Type B pancreatic cell (in vitro differentiated cells): ENCODE results near the gene FNIP1. TPM values are rescaled to one million over a fixed set of nuclear protein-coding genes. Genes with fewer than 3 reads are reported as not detected.
"Not testable (repeated sequence)": the region's sequence is repeated elsewhere in the genome, so short reads cannot be mapped to it uniquely, and the experiment has no call there.

Experiments
- DNase-seq: peaks from one replicate; pipeline ENCODE4 v3.0.0; 2021; ENCODE audit warnings: mixed read lengths; ENCODE audit not compliant: unreplicated experiment; ENCODE audit errors: extremely low spot score
- H3K27ac Mint-ChIP-seq: 2 replicates; pipeline ENCODE4 v1.8.0; 2021; ENCODE audit warnings: mild to moderate bottlenecking, mixed read lengths
- H3K27me3 Mint-ChIP-seq: 2 replicates; pipeline ENCODE4 v1.8.0; 2021; ENCODE audit warnings: mixed read lengths
- H3K36me3 Mint-ChIP-seq: 2 replicates; pipeline ENCODE4 v1.8.0; 2021; ENCODE audit warnings: mixed read lengths
- H3K4me1 Mint-ChIP-seq: one replicate; pipeline ENCODE4 v1.8.0; 2021; ENCODE audit warnings: mixed read lengths; ENCODE audit not compliant: unreplicated experiment
- H3K4me3 Mint-ChIP-seq: 2 replicates; pipeline ENCODE4 v1.8.0; 2021; ENCODE audit warnings: mild to moderate bottlenecking, mixed read lengths
- H3K9me3 Mint-ChIP-seq: 2 replicates; pipeline ENCODE4 v1.8.0; 2021; ENCODE audit warnings: mixed read lengths
- total RNA-seq: library from RNA; stranded (reverse); gene quantifications from 2 replicates; pipeline ENCODE4 v1.2.1, GENCODE V29; 2021; ENCODE audit warnings: low replicate concordance
- TF ChIP-seq, protein P1 (sequence below): fragments of 200-600 bp; sonication (generic); conservative IDR thresholded peaks from 2 replicates; pipeline ENCODE4 v1.5.0; 2021; ENCODE audit warnings: antibody characterized with exemption, mild to moderate bottlenecking

The FNIP1 gene
- total RNA-seq, 1 donor from 2014 or later = 32.4 TPM

DNA sequence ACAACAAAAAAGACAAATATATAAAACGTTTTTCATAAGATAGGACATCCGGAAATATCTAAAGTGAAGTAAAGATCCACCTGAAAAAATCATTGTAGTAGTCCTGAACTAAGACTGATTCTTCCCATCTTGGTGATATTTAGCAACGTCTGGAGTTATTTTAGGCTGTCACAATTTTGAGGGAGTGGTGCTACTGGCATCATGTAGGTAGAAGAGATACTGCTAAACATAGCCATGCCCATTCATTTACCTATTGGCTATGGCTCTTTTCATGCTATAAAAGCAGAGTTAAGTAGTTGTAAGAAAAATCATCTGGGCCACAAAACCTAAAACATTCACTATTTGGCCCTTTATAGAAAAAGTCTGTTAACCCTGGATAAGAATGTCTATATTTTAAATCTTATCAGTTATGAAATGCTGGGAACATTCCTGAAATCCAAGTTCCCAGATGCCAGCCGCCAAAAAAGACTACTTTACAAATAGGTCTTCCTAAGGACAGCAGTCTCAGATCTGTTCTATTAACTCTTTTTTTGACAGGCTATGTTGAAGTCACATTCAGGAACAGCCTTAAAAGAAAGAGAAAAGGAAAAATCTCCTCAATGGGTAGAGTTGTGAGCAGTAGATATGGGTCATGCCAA, 188.8 kb downstream of the FNIP1 start:
- Mint-ChIP-seq H3K4me1 (no peaks in the 10 kb centered on the region), H3K27ac (no peak overlapping the region)

DNA sequence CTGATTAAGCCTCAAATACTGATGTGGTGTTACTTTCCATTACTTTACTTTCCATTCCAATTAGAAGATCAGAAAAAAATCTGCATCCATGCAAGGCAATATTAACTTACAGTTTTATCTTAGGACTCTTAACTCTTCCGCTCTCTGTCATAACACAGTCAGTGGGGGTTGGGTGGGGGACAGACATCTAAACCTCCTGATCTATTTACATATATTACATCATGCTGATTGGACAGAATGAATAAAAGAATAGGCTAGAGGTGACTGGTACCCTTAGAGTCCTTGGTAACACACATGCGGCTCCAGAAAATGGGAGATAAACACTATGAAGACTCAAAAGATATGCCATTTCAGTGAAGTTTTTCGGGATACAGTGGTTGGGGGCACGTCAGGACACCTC, 189.4 kb downstream of the FNIP1 start:
- Mint-ChIP-seq H3K36me3 (peaks cover 3% of the 10 kb centered on the region), H3K9me3 (no peaks in the 10 kb centered on the region), H3K4me3 (no peak overlapping the region), H3K4me1 (no peaks in the 10 kb centered on the region), H3K27me3 (no peaks in the 10 kb centered on the region), H3K27ac (no peak overlapping the region)
- DNase-seq = no peak
- TF ChIP-seq, protein P1, sequence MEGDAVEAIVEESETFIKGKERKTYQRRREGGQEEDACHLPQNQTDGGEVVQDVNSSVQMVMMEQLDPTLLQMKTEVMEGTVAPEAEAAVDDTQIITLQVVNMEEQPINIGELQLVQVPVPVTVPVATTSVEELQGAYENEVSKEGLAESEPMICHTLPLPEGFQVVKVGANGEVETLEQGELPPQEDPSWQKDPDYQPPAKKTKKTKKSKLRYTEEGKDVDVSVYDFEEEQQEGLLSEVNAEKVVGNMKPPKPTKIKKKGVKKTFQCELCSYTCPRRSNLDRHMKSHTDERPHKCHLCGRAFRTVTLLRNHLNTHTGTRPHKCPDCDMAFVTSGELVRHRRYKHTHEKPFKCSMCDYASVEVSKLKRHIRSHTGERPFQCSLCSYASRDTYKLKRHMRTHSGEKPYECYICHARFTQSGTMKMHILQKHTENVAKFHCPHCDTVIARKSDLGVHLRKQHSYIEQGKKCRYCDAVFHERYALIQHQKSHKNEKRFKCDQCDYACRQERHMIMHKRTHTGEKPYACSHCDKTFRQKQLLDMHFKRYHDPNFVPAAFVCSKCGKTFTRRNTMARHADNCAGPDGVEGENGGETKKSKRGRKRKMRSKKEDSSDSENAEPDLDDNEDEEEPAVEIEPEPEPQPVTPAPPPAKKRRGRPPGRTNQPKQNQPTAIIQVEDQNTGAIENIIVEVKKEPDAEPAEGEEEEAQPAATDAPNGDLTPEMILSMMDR = no peak

More for the DNA sequence above, 188.8 kb downstream of the FNIP1 start:
- no peak for DNase-seq
- H3K36me3 Mint-ChIP-seq = peaks cover 3% of the 10 kb centered on the region
- no peak overlapping the region for H3K4me3 Mint-ChIP-seq
- TF ChIP-seq, protein P1 = no peak
- H3K9me3 Mint-ChIP-seq = no peaks in the 10 kb centered on the region
- H3K27me3 Mint-ChIP-seq = no peaks in the 10 kb centered on the region

DNA sequence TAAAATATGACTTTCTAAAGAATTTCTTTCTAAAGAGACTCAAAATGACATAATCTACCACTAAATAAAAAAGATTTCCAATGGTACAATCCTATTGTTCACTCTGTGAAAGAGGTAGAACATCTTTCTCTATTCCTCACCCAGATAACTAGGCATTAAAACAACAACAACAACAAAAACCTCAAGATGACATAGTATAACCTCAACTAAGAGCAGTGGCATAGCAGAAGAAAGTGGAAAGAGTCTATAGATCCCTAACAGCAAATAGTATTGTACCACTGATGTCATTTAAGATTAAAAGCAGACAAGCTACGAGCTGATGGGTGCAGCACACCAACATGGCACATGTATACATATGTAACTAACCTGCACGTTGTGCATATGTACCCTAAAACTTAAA, 191.7 kb downstream of the FNIP1 start:
- Mint-ChIP-seq H3K36me3 (peaks cover 10% of the 10 kb centered on the region), H3K4me1 (no peaks in the 10 kb centered on the region), H3K4me3 (no peak overlapping the region), H3K27me3 (no peaks in the 10 kb centered on the region), H3K27ac (no peak overlapping the region), H3K9me3 (no peaks in the 10 kb centered on the region)
- TF ChIP-seq, protein P1 = no peak
- DNase-seq = no peak

DNA sequence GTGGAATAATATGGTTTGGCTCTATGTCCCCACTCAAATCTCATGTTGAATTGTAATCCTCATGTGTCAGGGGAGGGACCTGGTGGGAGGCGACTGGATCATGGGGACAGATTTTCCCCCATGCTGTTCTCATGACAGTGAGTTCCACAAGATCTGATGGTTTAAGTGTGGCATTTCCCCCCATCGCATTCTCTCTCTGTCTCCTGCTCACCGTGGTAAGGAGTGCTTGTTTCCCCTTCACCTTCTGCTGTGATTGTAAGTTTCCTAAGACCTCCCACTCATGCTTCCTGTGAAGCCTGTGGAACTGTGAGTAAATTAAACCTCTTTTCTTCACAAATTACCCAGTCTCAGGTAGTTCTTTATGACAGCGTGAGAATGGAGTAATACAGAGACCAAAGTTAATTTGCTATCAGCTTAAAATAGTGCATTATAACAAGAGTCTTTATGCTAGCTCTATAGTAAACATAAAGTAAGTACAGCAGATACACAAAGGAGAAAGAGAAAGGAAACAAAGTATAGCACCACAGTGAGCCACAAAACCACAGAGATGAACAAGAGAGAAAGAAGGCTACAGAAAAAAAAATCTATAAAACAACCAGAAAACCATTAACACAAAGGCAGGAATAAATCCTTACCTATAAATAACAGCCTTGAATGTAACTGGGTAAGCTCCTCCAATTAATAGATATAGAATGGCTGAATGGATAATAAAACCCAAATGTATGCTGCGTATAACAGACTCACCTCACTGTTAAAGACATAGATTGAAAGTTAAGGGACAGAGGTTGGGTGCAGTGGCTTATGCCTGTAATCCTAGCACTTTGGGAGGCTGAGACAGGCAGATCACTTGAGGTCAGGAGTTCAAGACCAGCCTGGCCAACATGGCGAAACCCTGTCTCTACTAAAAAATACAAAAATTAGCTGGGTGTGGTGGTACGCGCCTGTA, 201.5 kb downstream of the FNIP1 start:
- TF ChIP-seq, protein P1 = no peak
- no peak for DNase-seq
- Mint-ChIP-seq H3K27ac (no peak overlapping the region), H3K4me1 (peaks cover 8% of the 10 kb centered on the region), H3K9me3 (no peaks in the 10 kb centered on the region), H3K27me3 (no peaks in the 10 kb centered on the region), H3K4me3 (no peak overlapping the region), H3K36me3 (peaks cover 14% of the 10 kb centered on the region)

DNA sequence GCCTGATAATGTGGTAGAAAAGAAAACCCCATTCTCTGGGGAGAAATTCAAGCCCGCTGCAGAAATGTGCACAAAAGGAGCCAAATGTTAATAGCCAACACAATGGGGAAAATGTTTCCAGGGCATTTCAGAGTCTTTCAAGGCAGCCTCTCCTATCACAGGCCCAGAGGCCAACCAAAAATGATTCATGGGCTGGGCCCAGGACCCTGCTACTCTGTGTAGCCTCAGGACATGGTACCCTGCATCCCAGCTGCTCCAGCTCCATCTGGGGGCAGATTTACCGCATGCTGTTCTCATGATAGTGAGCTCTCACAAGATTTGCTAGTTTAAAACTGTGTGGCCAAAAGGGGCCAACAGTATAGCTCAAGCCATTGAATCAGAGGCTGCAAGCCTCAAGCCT, 202.9 kb downstream of the FNIP1 start:
- Mint-ChIP-seq H3K27ac (no peak overlapping the region), H3K4me1 (peaks cover 15% of the 10 kb centered on the region), H3K9me3 (no peaks in the 10 kb centered on the region), H3K27me3 (no peaks in the 10 kb centered on the region), H3K36me3 (peaks cover 14% of the 10 kb centered on the region), H3K4me3 (no peak overlapping the region)
- TF ChIP-seq, protein P1 = no peak
- DNase-seq = no peak

DNA sequence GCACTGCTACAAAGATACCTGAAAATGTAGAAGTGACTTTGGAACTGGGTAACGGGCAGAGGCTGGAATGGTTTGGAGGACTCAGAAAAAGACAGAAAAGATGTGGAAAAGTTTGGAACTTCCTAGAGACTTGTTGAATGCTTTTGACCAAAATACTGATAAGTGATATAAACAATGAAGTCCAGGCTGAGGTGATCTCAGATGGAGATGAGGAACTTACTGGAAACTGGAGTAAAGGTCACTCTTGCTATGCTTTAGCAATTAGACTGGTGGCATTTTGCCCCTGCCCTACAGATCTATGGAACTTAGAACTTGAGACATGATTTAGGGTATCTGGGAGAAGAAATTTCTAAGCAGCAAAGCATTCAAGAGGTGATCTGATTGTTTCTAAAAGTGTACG, 203.4 kb downstream of the FNIP1 start:
- not testable (repeated sequence) for DNase-seq, H3K9me3 Mint-ChIP-seq, H3K4me3 Mint-ChIP-seq, H3K27me3 Mint-ChIP-seq, H3K27ac Mint-ChIP-seq
- peaks cover 15% of the 10 kb centered on the region for H3K4me1 Mint-ChIP-seq
- H3K36me3 Mint-ChIP-seq = peaks cover 14% of the 10 kb centered on the region
